GM20431 (cell line): ENCODE data around the gene LRCH1.

ENCODE experiments used
- in situ Hi-C: fragments of 300-500 bp; cut with MseI, MboI; formaldehyde crosslinking; loops from one replicate; pipeline ENCODE4 v1.15.0; 2020; ENCODE audit warnings: low sequenced_read_pairs; ENCODE audit not compliant: unreplicated experiment

Gene LRCH1

GRCh38 chr13:46656786-46657185 is 103.8 kb downstream of the LRCH1 start:
- in situ Hi-C loops: no loop called here

- in situ Hi-C loops: no loop called here
These were observed 106.6 kb downstream of the LRCH1 start for GRCh38 chr13:46659413-46660065.

- in situ Hi-C loops: no loop called here
These were observed 107.4 kb downstream of the LRCH1 start for GRCh38 chr13:46660416-46660815.

GRCh38 chr13:46660857-46661256 is 107.9 kb downstream of the LRCH1 start:
- in situ Hi-C loops: no loop called here

- in situ Hi-C loops: no loop called here
These were observed 109.7 kb downstream of the LRCH1 start for GRCh38 chr13:46662690-46663089.

GRCh38 chr13:46663206-46664037 is 110.5 kb downstream of the LRCH1 start:
- in situ Hi-C loops: no loop called here

GRCh38 chr13:46664195-46664594 is 111.2 kb downstream of the LRCH1 start:
- in situ Hi-C loops: no loop called here

GRCh38 chr13:46665248-46665632 is 112.3 kb downstream of the LRCH1 start:
- in situ Hi-C loops: no loop called here

- in situ Hi-C loops: no loop called here
These were observed 112.9 kb downstream of the LRCH1 start for GRCh38 chr13:46665633-46666482.

GRCh38 chr13:46666727-46667456 is 113.9 kb downstream of the LRCH1 start:
- in situ Hi-C loops: no loop called here

GRCh38 chr13:46667687-46668281 is 114.8 kb downstream of the LRCH1 start:
- in situ Hi-C loops: no loop called here

GRCh38 chr13:46668302-46668720 is 115.3 kb downstream of the LRCH1 start:
- in situ Hi-C loops: no loop called here

GRCh38 chr13:46668931-46669525 is 116.1 kb downstream of the LRCH1 start:
- in situ Hi-C loops: no loop called here

GRCh38 chr13:46672338-46673090 is 119.5 kb downstream of the LRCH1 start:
- in situ Hi-C loops: no loop called here

- in situ Hi-C loops: no loop called here
These were observed 122.0 kb downstream of the LRCH1 start for GRCh38 chr13:46675016-46675415.

GRCh38 chr13:46676378-46676725 is 123.4 kb downstream of the LRCH1 start:
- in situ Hi-C loops: no loop called here

- in situ Hi-C loops: no loop called here
These were observed 126.6 kb downstream of the LRCH1 start for GRCh38 chr13:46679369-46680120.

GRCh38 chr13:46682015-46682414 is 129.0 kb downstream of the LRCH1 start:
- in situ Hi-C loops: no loop called here
